Left lung (tissue), 10 donors: ENCODE results near the gene USP14. TPM values are rescaled to one million over a fixed set of nuclear protein-coding genes. Genes with fewer than 3 reads are reported as not detected.

Experiments
- ATAC-seq: fragments of 200-7000 bp; cut with Tn5 transposase; one replicate; pipeline ENCODE4 v1.9.1; 2020; ENCODE audit warnings: moderate library complexity
- DNase-seq, 4 donors: peaks; one replicate each; pipeline ENCODE4 v3.0.0-alpha.2; 2013 to 2020
- H3K27ac ChIP-seq, 2 donors: fragments of 200-600 bp; sonication (generic) in 1 of 2; one replicate each; pipeline versions ENCODE4 v1.5.0 to v1.8.0; 2020 to 2021
- H3K27me3 ChIP-seq, 2 donors: fragments of 200-600 bp; sonication (generic) in 1 of 2; one replicate each; pipeline versions ENCODE4 v1.5.0 to v1.8.0; 2020 to 2021
- H3K36me3 ChIP-seq, 2 donors: fragments of 200-600 bp; sonication (generic) in 1 of 2; one replicate each; pipeline versions ENCODE4 v1.5.0 to v1.8.0; 2020 to 2021
- H3K4me1 ChIP-seq, 2 donors: fragments of 200-600 bp; one replicate each; pipeline ENCODE4 v1.8.0; 2021
- H3K4me3 ChIP-seq, 2 donors: fragments of 200-600 bp; sonication (generic) in 1 of 2; one replicate each; pipeline versions ENCODE4 v1.5.0 to v1.8.0; 2020 to 2021; ENCODE audit warnings: mild to moderate bottlenecking in 1 of 2
- H3K9me3 ChIP-seq, 2 donors: fragments of 200-600 bp; sonication (generic) in 1 of 2; one replicate each; pipeline versions ENCODE4 v1.5.0 to v1.8.0; 2020 to 2021
- CTCF ChIP-seq, 2 donors: fragments of 200-600 bp; sonication (generic) in 1 of 2; IDR thresholded peaks; one replicate each; pipeline versions ENCODE4 v1.5.0 to v1.8.0; 2021; ENCODE audit warnings: antibody characterized with exemption in 2 of 2
- intact Hi-C, 2 donors: fragments of 100-400 bp; cut with DNase I; formaldehyde crosslinking; loops; one replicate each; pipeline versions ENCODE4 v1.11.2 to v1.14.2; 2022
- polyA plus RNA-seq, 6 donors: library from polyadenylated mRNA; unstranded; fragments of 120-200 nt; gene quantifications; one replicate each; pipeline ENCODE4 v1.2.1, GENCODE V29; 2013; ENCODE audit not compliant: insufficient read length in 6 of 6
- total RNA-seq, 2 donors: library from RNA; stranded (reverse); fragmentation: NEBNext Ultra II Directional; extraction: Animal tissue kit (Norgen Biotek cat#: 25700); gene quantifications; one replicate each; pipeline ENCODE4 v1.2.1, GENCODE V29; 2021
- donor health status: DM: no; HTN: yes; CAD: no.
- donor health status: DM: no; HTN: no; CAD: no.

USP14 gene
- total and polyA plus RNA-seq, 8 donors, result 45.5 to 59.7 (median 48.8) TPM

GRCh38 chr18:192801-193200 is 34.4 kb downstream of the USP14 start:
- DNase-seq (peak in 1 of 4 donors; percentile 27), ATAC-seq (no peak)
- H3K9me3 ChIP-seq, result no peaks in the 10 kb centered on the region
- intact Hi-C loops, result no loop called here
- no peaks in the 10 kb centered on the region for H3K4me1 ChIP-seq
- no peak overlapping the region for H3K4me3 ChIP-seq
- no peak overlapping the region for H3K27ac ChIP-seq
- H3K27me3 ChIP-seq, result no peaks in the 10 kb centered on the region
- no peak for TF ChIP-seq CTCF (IDR thresholded peaks at IDR 0.05)
- H3K36me3 ChIP-seq, result peaks cover 0 to 32% of the 10 kb centered on the region in 2 donors

GRCh38 chr18:195651-196050 is 37.3 kb downstream of the USP14 start:
- Histone ChIP-seq H3K27me3 (no peaks in the 10 kb centered on the region), H3K4me1 (no peaks in the 10 kb centered on the region), H3K4me3 (no peak overlapping the region), H3K27ac (no peak overlapping the region), H3K9me3 (no peaks in the 10 kb centered on the region), H3K36me3 (peaks cover 0 to 58% of the 10 kb centered on the region in 2 donors)
- no peak for TF ChIP-seq CTCF (IDR thresholded peaks at IDR 0.05)
- intact Hi-C loops, result no loop called here
- no peak for ATAC-seq
- no peak for DNase-seq

- no peaks in the 10 kb centered on the region for H3K9me3 ChIP-seq
- peaks cover 0 to 83% of the 10 kb centered on the region in 2 donors for H3K36me3 ChIP-seq
These were observed 40.9 kb downstream of the USP14 start for GRCh38 chr18:199214-199613.

GRCh38 chr18:199768-200167 is 41.4 kb downstream of the USP14 start:
- ATAC-seq (no peak), DNase-seq (no peak)
- H3K27ac ChIP-seq, result no peak overlapping the region
- no peaks in the 10 kb centered on the region for H3K9me3 ChIP-seq
- TF ChIP-seq CTCF (IDR thresholded peaks at IDR 0.05), result no peak
- H3K27me3 ChIP-seq, result no peaks in the 10 kb centered on the region
- intact Hi-C loops, result no loop called here
- no peaks in the 10 kb centered on the region for H3K4me1 ChIP-seq
- no peak overlapping the region for H3K4me3 ChIP-seq
- peaks cover 0 to 88% of the 10 kb centered on the region in 2 donors for H3K36me3 ChIP-seq

More at GRCh38 chr18:199214-199613, 40.9 kb downstream of the USP14 start:
- H3K4me1 ChIP-seq, result no peaks in the 10 kb centered on the region
- no peak overlapping the region for H3K27ac ChIP-seq
- no peak for ATAC-seq
- no peak overlapping the region for H3K4me3 ChIP-seq
- intact Hi-C loops, result no loop called here
- no peak for DNase-seq
- H3K27me3 ChIP-seq, result no peaks in the 10 kb centered on the region
- no peak for TF ChIP-seq CTCF (IDR thresholded peaks at IDR 0.05)

- no peak overlapping the region for H3K4me3 ChIP-seq
- TF ChIP-seq CTCF (IDR thresholded peaks at IDR 0.05), result no peak
- no peaks in the 10 kb centered on the region for H3K27me3 ChIP-seq
- peaks cover 0 to 90% of the 10 kb centered on the region in 2 donors for H3K36me3 ChIP-seq
- DNase-seq, result no peak
- H3K4me1 ChIP-seq, result no peaks in the 10 kb centered on the region
- no peaks in the 10 kb centered on the region for H3K9me3 ChIP-seq
- no peak overlapping the region for H3K27ac ChIP-seq
- intact Hi-C loops, result no loop called here
- no peak for ATAC-seq
These were observed 51.7 kb downstream of the USP14 start for GRCh38 chr18:210075-210474.
